Colonic mucosa (tissue), 4 donors: Measurements from ENCODE around the gene DISC1. TPM values are rescaled to one million over a fixed set of nuclear protein-coding genes. Genes with fewer than 3 reads are reported as not detected.
"Not testable (repeated sequence)": the region's sequence is repeated elsewhere in the genome, so short reads cannot be mapped to it uniquely, and the experiment has no call there.

ENCODE experiments used
- DNase-seq: peaks from one replicate; pipeline ENCODE4 v3.0.0-alpha.2; 2020
- H3K27ac ChIP-seq: fragments of 200-600 bp; one replicate; pipeline ENCODE4 v1.8.0; 2021
- H3K27me3 ChIP-seq: fragments of 200-600 bp; one replicate; pipeline ENCODE4 v1.8.0; 2021
- H3K36me3 ChIP-seq: fragments of 200-600 bp; one replicate; pipeline ENCODE4 v1.8.0; 2021
- H3K4me1 ChIP-seq: fragments of 200-600 bp; one replicate; pipeline ENCODE4 v1.8.0; 2021; ENCODE audit warnings: mild to moderate bottlenecking
- H3K4me3 ChIP-seq: fragments of 200-600 bp; one replicate; pipeline ENCODE4 v1.8.0; 2021
- H3K9ac ChIP-seq, 2 donors: one replicate each; pipeline ENCODE4 v1.7.0; 2013; ENCODE audit warnings: control low read depth in 2 of 2, low read depth in 2 of 2, low read length in 2 of 2
- H3K9me3 ChIP-seq: fragments of 200-600 bp; one replicate; pipeline ENCODE4 v1.8.0; 2021
- CTCF ChIP-seq: fragments of 200-600 bp; IDR thresholded peaks from one replicate; pipeline ENCODE4 v1.8.0; 2022; ENCODE audit warnings: antibody characterized with exemption, mild to moderate bottlenecking
- intact Hi-C: fragments of 100-400 bp; cut with DNase I; formaldehyde crosslinking; loops from one replicate; pipeline ENCODE4 v1.14.1; 2022
- total RNA-seq, 2 donors: library from RNA; stranded (reverse); fragmentation: NEBNext Ultra II Directional in 1 of 2; extraction: Animal tissue kit (Norgen Biotek cat#: 25700) in 1 of 2; gene quantifications; one replicate each; pipeline ENCODE4 v1.2.1, GENCODE V29; 2021
- donor health status: healthy.
- donor health status: DM: no; HTN: no; CAD: no.
- donor health status: DM: no; HTN: no; CAD: no.

Gene DISC1
- total RNA-seq, 2 donors from 2014 or later = 3.4 to 5.3 TPM

DNA sequence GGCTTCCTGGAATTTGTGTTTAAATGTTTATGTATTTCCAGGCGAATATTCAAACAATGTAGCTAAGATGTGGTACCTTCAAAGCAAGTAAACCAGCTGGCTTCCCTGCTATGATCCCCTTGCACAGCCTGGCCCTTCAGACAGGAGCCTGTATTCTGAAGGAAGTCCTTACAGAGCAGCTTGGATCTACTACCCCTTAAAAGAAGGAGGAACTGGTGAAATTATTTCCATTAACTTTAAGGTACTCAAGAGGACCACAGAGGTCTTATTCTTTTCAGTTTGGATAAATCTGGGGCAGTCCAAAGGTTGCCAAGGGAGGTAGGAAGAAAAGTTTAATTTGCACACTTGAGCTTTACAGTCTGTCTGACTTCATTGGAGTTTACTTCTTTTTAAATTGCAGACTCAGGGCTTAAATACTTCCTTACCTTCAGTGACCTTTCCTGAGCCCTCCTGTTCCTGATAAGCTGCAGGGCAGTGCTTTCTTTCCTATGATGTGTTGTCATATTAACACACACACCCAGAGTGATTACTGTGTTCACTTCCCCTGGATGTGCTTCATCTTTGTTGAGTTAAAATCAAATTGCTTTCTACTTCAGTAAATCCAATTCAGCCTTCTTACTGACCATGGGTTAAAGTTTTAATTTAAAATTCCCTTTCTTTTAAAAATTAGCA lies 40.5 kb downstream of the DISC1 start:
- Histone ChIP-seq H3K4me1 (no peaks in the 10 kb centered on the region), H3K9ac (no peak overlapping the region), H3K27ac (no peak overlapping the region), H3K36me3 (no peaks in the 10 kb centered on the region), H3K4me3 (no peak overlapping the region), H3K27me3 (no peaks in the 10 kb centered on the region), H3K9me3 (no peaks in the 10 kb centered on the region)
- no peak for TF ChIP-seq CTCF
- intact Hi-C loops = no loop called here
- no peak for DNase-seq

- DNase-seq = no peak
- H3K27me3 ChIP-seq = no peaks in the 10 kb centered on the region
- intact Hi-C loops = no loop called here
Observed at GRCh38 chr1:231667896-231668506, 41.4 kb downstream of the DISC1 start.

GRCh38 chr1:231668826-231669225 lies 42.2 kb downstream of the DISC1 start:
- Histone ChIP-seq H3K4me3 (no peak overlapping the region), H3K36me3 (no peaks in the 10 kb centered on the region), H3K9ac (no peak overlapping the region), H3K4me1 (no peaks in the 10 kb centered on the region), H3K27me3 (no peaks in the 10 kb centered on the region), H3K27ac (no peak overlapping the region), H3K9me3 (no peaks in the 10 kb centered on the region)
- DNase-seq = no peak
- TF ChIP-seq CTCF = no peak
- intact Hi-C loops = no loop called here

More at GRCh38 chr1:231667896-231668506, 41.4 kb downstream of the DISC1 start:
- H3K9me3 ChIP-seq = no peaks in the 10 kb centered on the region
- H3K9ac ChIP-seq = no peak overlapping the region
- H3K4me1 ChIP-seq = no peaks in the 10 kb centered on the region
- no peak overlapping the region for H3K4me3 ChIP-seq
- TF ChIP-seq CTCF = no peak
- H3K36me3 ChIP-seq = no peaks in the 10 kb centered on the region
- H3K27ac ChIP-seq = no peak overlapping the region

- H3K4me1 ChIP-seq, H3K27ac ChIP-seq, H3K9me3 ChIP-seq, H3K27me3 ChIP-seq, H3K4me3 ChIP-seq, H3K36me3 ChIP-seq, H3K9ac ChIP-seq, DNase-seq, intact Hi-C loops: not testable (repeated sequence)
Observed at GRCh38 chr1:231669864-231670621, 43.5 kb downstream of the DISC1 start.

DNA sequence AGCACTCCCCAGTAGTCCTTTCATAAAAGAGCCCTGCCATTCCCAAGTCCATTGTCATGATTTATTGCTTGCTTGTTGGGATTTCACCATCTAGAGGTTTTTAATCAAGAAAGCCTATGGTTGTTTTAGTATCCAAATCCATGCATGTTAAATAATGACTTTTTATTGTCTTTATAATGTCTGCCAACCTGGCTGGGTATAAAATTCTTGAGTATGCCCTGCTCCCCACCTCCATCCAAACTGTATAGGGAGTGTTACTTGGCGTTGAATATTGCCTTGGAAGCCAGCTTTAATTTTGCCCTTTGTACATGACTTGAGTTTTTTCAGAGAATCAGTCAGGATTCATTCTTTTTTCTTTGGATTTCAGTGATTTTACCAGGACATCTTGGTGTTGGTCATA lies 44.2 kb downstream of the DISC1 start:
- Histone ChIP-seq H3K9me3 (no peaks in the 10 kb centered on the region), H3K27ac (no peak overlapping the region), H3K27me3 (no peaks in the 10 kb centered on the region), H3K4me1 (no peaks in the 10 kb centered on the region), H3K4me3 (no peak overlapping the region), H3K36me3 (no peaks in the 10 kb centered on the region), H3K9ac (no peak overlapping the region)
- DNase-seq = no peak
- intact Hi-C loops = no loop called here
- no peak for TF ChIP-seq CTCF
